NK-92 (cell line): ENCODE data around the gene CHMP4A.
"Not testable (repeated sequence)": the region's sequence is repeated elsewhere in the genome, so short reads cannot be mapped to it uniquely, and the experiment has no call there.

ENCODE experiments used
- DNase-seq: peaks from one replicate; lab custom pipeline; 2025; ENCODE audit not compliant: unreplicated experiment; lab: John Stamatoyannopoulos, UW

Gene CHMP4A

DNA sequence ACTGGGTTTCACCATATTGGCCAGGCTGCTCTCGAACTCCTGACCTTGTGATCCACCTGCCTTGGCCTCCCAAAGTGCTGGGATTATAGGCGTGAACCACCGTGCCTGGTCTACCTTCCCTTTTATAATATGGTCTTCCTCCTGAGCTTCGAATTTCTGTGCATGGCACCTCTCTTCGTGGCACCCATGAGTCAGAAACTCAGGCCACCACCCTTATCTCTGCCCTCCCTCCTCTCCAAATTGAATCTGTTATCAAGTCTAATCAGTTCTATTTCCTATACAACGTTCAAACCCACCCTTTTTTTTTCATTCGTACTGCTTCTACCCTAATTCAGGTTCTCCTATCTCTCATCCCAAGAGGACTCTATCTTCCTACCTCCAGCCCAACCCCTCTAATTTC is 34.1 kb upstream of the CHMP4A start:
- no peak for DNase-seq

DNA sequence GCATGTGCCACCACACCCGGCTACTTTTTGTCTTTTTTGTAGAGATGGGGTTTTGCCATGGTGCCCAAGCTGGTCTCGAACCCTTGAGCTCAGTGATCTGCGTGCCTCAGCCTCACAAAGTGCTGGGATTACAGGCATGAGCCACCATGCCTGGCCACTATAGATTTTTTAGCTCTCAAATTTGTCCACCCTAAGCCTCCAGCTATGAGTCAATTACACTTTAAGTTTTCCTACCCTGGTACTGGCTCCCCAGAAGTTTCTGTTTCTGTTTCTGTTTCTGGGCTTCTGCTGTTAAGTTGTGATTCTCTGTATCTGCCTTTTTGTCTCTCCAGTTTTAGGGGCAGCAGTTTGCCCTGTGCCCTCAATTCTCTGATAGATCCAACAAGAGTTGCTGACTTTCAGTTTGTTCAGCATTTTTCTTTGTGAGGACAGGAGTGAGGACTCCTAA is 33.5 kb upstream of the CHMP4A start:
- no peak for DNase-seq

DNA sequence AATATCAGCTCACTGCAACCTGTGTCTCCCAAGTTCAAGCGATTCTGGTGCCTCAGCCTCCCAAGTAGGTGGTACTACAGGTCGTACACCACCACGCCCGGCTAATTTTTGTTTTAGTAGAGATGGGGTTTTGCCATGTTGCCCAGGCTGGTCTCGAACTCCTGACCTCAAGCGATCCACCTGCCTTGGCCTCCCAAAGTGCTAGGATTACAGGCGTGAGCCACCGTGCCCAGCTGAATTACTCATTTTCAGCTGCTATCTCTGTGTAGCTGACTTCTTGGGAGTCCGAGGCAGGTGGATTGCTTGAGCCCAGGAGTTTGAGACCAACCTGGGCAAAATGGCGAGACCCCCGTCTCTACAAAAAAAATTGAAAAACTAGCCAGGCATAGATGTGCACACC is 32.1 kb upstream of the CHMP4A start:
- DNase-seq: not testable (repeated sequence)

DNA sequence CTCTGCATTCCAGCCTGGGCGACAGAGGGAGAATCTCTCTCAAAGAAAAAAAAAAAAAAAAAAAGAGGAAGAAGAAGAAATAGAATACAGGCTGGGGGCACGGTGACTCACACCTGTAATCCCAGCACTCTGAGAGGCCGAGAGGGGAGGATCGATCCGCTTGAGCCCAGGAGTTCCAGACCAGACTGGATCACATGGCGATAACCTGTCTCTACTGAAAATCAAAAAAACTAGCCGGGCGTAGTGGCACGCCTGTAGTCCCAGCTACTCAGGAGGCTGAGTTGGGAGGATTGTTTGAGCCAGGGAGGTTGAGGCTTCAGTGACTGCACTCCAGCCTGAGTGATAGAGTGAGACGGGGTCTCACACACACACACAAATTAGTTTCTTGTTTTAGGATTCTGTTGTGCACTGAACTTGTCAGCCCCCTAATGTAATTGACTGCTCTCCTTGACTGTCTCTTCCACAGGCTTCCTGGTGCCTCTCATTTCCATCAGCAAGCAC is 30.1 kb upstream of the CHMP4A start:
- DNase-seq: no peak

DNA sequence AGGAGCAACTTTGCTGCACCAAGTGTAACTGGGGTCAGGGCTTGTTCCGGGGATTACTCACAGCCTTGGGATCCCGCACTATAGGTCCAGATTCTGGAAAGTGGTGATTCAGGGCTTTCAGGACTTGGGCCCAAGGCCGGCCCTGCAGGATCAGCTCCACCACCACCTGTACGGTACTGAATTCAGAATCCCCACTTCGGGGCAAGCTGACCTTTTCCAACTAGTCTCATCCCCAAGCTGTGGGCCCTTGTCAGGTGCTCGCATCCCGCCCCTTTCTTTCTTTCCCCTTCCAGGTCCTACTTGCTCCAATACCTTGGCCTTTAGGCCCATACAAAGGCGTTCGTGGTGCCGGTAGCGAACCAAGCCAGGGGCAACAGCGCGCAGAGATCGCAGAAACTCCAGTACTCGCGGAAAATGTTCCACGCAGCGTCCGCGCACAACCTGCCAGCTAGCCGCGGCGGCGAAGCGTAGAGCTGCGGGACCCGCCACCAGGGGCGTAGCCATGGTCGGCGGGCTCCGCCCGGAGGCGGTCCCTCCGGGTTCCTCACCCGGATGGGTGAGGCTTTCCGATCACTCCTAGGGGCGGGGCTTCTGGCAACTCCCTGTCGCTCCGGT is 28.6 kb upstream of the CHMP4A start:
- peak; percentile 75 for DNase-seq

DNA sequence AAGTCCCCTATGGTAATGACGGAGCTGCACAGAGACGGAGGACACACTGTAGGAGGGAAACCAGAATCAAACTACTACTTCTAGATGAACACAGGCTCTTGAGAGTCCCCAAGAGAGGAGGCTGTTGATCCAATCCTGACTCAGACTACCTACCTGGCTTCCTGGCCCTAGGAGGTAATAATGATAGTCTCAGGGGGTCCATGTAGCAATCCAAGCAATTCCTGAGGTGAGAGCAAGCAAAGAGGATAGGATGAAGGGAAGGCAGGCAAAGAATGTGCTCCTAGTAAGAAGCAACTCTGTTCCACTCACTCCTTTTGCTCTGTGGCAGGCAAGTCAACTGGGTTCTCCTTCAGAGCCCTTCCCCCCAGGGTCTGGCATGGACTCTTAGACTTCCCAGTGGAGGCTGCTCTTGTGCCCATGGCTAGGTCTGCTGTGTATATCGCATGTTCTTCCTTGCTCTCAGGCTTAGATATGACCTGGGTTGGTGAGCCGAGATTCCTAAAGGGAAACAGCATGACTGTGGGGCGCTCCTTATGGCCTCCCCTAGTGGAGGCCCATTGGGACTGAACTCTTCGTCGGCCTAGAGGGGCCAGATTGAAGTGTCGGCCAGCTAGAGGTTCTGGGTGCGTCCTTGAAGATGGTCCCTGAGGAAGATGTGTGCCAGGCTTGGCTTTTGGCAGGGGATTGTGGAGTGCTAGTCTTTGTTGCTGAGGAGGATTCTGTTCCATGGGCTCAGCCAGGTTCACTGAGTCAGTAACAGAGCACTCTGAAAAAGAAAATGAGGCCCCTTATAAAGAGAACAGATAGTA is 27.0 kb upstream of the CHMP4A start:
- no peak for DNase-seq

DNA sequence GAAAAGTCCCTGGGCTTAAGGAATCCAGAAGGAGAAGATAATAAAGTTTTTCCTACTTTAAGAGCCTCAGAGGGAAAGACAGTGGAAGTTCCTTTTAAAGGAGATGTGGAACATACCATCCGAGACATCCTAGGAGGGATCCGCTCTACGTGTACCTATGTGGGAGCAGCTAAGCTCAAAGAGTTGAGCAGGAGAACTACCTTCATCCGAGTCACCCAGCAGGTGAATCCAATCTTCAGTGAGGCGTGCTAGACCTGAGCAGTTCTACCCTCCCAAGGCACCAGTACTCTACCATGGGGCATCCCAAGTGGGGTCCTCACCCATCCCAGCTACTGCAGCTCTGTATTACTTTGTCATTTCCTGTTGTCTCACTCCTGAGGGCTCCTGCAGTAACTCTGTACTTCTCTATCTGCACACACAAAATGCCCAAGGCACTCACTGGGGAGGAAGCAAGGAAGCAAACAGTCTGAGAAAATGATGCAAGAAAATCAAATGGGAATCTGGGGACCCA is 25.3 kb upstream of the CHMP4A start:
- DNase-seq: no peak

DNA sequence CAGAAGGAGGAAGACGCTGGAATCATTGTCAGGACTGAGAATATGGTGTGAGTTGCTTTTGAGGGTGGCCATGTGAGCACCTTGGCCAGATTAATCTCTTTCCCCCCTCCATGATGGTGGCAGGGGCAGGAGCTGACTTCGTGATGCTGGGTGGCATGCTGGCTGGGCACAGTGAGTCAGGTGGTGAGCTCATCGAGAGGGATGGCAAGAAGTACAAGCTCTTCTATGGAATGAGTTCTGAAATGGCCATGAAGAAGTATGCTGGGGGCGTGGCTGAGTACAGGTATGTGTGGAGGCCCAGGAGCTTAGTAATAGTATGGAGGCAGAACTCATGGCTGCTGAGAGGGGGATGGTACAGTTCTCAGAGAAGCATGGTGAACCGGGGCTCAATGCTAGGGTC is 24.8 kb upstream of the CHMP4A start:
- no peak for DNase-seq

DNA sequence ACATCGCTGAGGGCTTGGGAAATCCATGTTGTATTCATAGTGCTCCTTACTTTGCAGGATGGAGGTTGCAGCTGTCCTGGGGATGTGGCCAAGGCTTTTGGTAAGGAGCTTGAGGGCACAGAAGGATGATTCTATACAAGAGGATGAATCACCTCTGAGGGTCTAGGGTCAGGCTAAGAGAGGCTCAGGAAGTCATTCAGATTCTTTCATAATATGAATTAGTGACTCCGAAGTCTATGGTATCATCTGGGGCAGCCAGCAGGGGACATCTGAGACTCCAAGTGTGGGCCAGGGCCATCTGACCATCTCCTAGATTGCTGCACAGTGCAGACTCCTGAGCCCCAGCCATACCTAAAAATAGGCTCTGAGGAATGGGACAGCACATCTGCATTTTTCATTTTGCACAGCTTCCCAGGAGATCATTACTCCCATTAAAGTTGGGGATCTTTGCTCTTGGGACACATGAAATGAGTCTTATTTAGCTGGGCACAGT is 24.2 kb upstream of the CHMP4A start:
- DNase-seq: no peak

DNA sequence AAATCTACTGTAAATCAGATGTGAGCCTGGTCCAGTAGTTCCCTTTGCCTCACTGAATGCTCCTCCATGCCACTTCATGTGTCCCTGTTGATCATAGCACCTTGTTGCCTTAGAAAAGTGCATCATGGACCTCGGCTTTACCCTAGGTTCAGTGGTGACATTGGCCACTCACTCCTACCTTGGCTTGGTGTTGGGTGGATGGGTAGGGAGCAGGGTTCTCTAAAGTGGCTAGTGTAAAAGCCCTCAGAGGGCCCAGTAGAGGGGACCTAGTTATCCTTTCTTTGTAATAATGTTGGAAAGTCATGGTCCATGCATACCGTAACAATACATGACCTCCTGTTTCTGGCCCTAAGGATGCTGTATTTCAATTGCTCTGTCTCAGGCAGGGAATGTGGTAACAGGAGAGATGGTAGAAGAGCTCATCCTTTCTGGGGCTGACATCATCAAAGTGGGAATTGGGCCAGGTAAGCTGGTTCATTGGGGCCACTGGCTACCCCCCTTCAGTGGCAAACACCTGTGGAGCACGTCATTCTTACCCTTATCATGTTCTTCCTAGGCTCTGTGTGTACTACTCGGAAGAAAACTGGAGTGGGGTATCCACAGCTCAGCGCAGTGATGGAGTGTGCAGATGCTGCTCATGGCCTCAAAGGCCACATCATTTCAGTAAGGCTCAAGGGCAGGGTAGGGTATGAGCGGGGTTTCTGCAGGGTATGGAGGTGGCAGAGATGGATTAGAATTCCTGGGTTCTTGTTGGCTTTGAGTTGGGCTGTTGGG is 23.6 kb upstream of the CHMP4A start:
- DNase-seq: no peak

DNA sequence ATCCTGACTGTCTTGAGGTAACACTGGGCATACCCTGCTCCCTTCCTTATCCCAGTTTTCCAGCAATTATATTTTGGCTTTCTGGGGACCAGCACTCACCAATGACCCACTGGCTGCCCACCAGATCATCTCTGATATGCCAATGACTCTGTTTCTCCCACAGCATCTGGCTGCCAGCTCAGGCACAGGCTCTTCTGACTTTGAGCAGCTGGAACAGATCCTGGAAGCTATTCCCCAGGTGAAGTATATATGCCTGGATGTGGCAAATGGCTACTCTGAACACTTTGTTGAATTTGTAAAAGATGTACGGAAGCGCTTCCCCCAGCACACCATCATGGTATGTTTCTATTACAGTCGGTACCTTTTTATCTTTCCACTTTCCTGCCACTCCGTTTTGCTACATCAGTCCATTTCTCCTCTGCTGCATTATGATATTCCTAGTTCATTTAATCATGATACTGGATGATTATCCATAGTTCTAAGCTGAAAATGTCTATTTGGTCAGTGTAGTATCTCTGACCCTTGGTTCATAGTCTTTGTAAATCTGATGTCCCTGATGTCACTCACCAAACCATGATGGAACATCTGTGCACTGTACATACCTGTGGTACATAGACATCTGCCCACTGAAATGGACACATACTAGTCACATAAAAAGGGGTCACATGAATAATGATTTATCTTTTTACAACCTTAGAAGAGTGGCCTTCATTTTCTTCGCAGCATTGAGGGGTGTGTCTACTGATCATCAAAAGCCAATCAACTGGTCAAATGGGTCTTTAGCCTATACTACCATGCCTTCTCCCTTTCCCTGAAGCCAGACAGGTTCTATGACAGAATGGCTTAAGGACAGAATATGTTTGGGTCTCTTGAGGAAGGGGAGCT is 22.8 kb upstream of the CHMP4A start:
- no peak for DNase-seq

DNA sequence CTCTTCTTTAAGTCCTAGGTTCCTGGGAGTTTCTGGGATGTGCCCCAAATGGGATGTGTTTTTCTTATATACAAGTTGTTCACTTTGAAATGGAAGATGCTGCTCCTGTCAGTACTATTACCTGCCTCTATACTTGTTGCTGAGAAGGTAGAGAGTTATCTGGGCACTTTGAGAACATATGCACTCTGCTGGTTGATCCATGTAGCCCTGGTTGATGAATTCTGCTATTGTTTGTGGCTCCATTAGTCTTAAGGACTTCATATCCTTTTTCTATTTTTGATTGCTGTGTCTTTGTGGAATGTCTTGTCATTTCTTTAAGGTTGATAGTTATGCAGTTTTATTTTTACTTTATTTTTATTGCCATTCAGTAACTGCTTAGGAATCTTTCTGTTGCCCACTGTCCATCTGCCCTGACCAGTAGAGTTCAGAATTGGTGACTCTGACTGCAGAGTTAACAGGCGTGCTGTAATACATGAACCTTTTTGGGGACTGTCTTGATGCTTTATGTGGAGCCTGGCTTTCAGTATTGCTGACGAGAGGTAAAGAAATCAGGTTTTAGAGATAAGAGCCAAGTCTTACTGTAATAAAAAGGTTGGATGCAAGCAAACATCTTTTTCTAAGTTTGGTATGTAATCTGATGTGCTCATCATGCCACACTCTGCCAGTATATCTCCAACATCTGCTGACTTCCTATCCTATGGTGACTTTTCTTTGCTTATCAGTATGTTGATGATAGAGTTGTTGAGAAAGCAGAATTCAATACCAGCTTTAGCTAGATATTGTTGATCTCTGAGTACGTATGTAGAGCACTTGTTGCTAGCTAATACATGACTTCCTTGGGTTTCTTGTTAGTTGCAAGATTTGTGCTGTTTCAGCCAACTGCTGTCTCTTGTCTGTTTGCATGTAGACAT is 21.1 kb upstream of the CHMP4A start:
- no peak for DNase-seq

DNA sequence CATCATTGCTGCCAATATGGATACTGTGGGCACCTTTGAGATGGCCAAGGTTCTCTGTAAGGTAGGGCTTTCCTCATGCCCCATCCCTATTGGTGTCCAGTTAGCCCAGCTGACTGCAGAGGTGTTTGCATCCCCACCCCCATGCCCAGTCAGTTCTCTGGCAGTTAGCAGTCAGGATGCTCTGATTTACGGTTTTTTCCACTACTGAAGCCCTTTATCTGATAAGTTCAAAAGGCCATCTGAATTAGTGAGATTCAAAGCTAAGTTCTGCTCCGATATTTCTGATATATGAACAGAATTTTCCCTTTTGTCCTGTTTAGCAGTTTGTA is 20.2 kb upstream of the CHMP4A start:
- no peak for DNase-seq

DNA sequence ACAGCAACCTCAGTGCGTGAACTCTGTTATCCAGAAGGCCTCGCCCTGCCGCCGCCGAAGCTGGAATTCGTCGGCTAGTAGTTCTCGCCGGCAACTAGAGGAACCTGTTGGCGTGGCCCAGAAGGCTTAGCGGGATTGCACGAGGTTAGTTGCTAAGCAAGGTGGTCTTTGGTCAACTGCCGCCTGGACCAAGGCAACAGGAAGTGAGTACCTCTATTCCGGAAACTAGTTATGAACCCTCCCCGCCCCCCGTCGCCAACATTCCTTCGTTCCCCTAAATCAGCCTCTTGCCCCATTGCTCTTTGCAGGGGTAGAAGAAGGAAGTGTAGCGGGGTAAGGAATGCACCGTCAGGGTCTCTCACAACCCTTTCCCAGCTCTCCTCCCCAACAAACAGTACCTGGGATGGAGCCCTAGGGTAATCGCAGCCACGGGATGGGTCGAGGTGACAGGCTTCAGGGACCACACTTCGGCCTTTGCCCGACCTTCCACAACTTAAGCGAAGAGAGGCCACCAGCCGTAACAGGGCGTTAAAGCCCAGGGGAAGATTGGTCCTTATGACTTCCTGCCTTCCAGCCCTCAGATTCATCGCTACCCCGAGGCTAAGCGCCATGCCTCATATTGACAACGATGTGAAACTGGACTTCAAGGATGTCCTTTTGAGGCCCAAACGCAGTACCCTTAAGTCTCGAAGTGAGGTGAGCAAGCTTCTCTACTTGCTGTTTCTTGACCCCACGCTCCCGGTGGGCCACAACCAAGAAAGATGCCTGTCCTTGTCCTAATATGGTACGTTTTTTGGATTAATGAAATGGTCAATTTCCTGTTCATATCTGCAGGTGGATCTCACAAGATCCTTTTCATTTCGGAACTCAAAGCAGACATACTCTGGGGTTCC is 19.6 kb upstream of the CHMP4A start, which contains the start of gene GMPR2:
Gene GMPR2, plus strand, starts transcription at position 285 of the 893 bp plus-strand sequence. Its CDS starts 325 bp downstream, at position 610.
- no peak for DNase-seq

DNA sequence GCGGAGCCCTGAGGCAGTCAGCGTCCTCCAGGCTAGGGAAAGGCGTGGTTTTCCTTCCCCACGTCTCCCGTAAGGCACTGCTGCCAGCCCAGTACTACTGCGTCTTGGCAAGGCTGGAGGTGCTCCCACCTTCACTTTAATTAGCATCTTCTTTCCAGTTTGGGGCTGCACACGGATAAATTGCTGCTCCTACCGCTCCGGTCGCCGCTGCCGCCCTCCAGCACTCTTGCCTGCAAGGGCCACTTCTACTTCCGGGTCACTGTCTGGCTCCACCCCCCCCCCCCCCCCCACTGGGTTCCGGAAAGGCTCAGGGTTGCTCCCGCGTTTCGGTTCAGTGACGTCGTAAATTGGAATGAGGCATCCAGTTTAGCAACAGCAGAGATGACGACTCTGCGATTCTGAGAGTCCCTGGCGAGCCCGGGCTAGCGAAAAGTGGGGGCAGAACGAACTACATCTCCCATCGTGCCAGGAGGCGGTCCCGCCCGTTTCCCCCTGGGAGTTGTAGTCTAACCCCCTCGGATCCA is 18.9 kb upstream of the CHMP4A start, which contains the start of gene NEDD8:
Gene NEDD8, minus strand, starts transcription at position 247 of the 524 bp plus-strand sequence. Its CDS starts 100 bp downstream, at position 147.
- DNase-seq: peak; percentile 30

DNA sequence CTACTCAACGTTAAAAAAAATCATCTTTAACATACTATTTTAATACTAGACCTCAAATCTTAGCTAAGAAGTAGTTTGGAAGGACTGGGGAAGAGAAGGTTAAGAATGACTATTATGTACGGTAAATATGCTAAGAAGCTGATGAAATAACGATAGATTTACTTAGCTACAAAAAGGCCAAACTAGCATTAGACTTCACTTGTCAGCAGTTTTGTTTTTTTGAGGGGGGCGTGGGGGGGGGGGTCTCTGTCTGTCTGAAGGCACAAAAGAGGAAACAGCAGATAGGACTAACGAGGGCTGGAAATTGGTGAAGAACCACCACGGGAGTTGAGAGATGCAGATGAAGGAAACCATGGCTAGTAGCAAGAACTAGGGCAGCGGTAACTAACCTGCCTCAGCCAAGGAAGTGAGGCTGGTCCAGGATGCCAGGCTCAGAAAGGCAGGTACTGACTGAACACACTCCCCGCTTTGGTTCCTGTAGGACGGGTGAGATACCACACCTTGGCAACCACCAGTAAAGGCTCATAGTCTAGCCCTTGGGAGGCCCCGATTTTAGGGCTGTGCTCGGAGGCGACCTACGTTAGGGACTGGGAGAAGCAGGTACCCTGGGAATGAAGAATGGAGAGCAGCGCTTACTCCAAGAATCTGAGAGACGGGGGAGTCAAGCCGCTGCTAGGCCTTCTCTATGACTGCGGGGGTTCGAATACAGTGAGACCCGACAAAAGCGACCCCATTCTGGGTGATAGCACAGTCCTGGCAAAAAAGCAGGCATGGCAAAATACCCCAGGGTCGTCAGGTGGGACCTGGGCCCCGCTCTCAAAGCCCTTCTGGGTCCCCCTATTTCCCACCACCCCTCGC is 18.2 kb upstream of the CHMP4A start:
- DNase-seq: no peak

DNA sequence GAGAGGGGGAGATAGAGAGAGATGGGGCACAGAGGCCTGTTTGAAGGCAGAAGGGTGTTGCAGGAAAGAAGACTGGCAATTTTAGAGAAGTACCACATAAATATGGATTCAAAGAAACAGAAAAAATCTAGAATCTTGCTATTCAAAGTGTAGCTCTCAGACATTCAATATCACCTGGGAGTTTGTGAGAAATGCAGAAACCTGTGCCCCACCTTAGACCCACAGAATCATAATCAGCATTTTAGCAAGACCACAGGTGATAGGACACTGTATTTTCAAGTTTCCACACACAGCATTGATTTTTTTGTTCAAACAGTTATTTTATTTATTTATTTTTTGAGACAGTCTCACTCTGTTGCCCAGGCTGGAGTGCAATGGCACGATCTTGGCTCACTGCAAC is 15.6 kb upstream of the CHMP4A start:
- no peak for DNase-seq
